PC-9 (cell line): ENCODE measurements around the gene MYBBP1A.

Experiments used
- CTCF ChIP-seq: fragments of 200-600 bp; sonication (generic); conservative IDR thresholded peaks from 2 replicates; pipeline ENCODE4 v1.6.1; 2017; ENCODE audit warnings: mixed run types, antibody characterized with exemption, mild to moderate bottlenecking, moderate library complexity
- EZH2 ChIP-seq: fragments of 200-600 bp; sonication (generic); IDR thresholded peaks from 2 replicates; pipeline ENCODE4 v1.8.0; 2017; ENCODE audit warnings: antibody characterized with exemption, low read depth

- TF ChIP-seq CTCF (no peak), EZH2 (no peak)
These were observed 18.5 kb upstream of the MYBBP1A start for GRCh38 chr17:4573669-4574068.
